Stimulated activated CD8-positive, alpha-beta memory T cell treated with anti-CD3 and anti-CD28 coated beads, Interleukin-4, amount 100 ng/mL, for 24 hours (primary cell): ENCODE data around the gene JDP2.
"Not testable (repeated sequence)": the region's sequence is repeated elsewhere in the genome, so short reads cannot be mapped to it uniquely, and the experiment has no call there.

Experiments
- DNase-seq: peaks from one replicate; pipeline ENCODE4 v3.0.0-alpha.2; 2020; ENCODE audit warnings: low read depth

Gene JDP2

DNA sequence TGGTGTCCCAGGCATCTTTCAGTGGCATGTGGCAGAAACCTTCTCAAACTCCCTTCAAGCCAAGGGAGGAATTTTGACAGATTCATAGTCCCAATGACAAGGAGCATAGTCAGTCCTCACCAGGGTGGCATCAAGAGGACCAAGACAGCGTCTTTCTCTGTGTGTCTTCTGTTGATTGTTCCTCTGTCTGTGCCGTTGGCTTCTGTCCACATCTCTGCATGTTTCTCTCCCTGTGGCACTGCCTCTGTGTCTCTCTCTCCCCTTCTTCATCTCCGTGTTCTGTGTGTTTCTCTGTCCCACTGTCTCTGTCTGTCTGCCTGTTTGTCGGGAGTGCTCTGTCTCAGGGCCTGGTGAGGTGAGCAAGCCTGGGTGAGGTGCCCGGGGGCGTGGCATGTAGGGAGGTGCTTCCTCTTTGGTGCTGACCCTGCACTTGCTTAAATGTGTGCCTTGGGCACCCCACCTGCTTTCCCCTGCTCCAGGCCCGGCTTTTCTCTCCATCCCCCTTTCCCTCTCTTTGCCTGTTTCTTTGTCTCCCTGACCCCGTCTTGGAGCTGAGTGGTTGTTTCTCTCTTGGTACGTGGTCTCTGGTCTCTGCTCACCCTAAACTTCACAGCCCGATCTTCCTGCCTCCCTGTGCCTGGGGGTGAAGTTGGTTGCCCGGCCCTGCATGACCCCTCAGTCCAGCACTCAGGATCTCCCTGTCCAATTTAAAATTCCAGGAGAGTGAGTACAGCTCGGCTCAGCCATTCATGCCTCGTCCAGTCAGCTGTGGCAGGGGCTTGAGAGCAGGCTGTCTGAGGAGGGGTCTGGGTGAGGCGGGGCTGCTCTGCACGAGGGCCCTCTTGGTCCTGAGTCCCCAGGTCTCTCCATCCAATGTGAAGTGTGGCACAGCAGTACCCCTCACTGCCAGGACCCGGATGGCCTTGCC lies 28.5 kb downstream of the JDP2 start:
- DNase-seq = no peak

DNA sequence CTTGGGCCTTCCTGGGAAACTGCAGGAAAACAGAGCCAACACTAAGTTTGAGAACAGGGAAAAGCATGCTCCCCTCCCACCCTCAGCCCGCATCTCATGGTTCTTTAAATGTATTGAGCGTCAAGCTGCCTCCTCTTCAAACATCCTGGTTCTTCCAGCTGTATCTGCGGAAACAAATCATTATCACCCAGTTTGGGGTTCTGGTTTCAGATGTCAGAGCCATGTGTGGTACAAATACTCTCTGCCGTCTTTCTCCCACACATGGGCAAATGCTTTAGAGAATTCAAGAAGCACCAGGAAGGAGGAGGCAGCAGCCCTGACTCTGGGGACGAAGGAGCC lies 29.1 kb downstream of the JDP2 start:
- no peak for DNase-seq

DNA sequence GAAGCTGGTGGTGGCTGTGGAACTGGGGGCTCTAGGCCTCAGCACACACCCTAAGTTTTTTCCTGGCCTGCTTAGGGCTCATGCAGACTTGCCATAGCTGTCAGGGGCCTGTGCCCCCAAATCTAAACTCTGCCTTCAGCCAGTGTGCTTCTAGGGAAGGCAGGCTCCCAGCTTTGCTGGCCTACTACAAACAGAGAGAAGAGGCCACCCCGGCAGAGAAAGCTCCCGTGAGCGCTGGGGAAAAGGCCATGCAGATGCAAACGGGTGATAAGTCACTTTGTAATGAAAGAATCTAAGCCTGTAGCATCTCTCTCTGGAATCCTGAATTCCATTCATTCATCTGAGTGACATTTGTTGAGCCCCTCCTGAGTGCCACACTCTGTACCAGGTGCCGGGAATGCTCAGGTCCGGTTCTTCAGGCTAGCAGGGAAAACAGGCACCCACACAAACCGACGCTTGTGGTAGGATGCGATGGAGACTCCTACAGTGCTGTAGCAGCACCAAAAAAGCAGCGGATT lies 29.9 kb downstream of the JDP2 start:
- no peak for DNase-seq

DNA sequence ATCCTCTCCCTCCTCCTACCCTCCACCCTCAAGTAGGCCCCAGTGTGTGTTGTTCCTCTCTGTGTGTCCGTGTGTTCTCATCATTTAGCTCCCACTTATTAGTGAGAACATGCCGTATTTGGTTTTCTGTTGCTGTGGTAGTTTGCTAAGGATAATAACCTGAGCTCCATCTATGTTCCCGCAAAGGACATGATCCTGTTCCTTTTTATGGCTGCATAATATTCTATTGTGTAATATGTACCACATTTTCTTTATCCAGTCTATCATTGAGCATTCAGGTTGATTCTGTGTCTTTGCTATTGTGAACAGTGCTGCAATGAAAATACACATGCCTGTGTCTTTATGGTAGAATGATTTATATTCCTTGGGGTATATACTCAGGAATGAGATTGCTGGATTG lies 30.5 kb downstream of the JDP2 start:
- no peak for DNase-seq

DNA sequence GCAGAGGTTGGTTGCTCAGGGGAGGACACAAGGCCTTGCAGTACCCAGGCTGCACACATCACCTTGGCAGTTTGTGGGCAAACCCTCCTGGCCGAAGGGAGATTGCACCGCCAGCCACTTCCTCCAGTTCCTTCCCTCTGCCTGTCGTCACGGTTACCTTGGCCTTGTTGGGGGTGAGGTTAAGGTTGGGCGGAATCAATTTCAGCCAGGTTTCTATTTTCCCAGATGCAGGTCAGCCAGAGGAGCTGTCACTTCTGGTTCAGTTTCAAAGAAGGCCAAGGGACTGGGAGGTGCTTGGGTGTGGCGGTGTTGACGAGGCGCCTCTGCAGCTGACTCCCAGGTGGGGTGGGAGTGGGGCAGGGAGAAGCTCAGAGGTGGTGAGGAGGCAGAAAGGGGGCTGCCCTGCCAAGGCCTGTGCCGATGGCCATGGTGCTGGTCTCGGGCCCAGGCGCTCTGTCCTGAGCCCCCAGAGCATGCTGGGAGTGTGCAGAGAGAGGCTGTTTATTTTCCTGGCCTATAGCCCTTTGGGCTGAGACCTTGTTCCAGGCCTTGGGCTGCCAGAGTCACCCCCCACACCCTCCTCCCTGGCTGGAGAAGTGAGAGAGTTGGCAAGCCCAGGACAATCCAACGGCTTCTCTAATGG lies 31.4 kb downstream of the JDP2 start:
- no peak for DNase-seq

DNA sequence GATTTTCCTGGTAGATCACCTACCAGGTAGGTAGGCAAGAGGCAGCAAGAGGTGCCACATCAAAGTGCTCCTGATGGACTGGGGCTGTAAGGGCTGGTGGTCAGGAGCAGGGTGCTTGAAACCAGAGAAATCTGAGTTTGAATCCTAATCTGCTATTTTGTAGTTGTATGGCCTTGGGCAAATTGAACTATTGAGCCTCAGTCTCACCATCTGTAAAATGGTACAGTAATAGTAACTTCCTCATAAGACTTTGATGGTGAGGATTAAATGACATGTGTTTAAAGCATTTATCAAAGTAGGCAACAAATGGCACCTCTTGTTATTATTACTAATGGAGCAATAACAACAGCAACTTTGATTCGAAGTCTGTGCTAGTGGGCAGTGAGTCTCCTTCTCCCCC lies 32.0 kb downstream of the JDP2 start:
- no peak for DNase-seq

DNA sequence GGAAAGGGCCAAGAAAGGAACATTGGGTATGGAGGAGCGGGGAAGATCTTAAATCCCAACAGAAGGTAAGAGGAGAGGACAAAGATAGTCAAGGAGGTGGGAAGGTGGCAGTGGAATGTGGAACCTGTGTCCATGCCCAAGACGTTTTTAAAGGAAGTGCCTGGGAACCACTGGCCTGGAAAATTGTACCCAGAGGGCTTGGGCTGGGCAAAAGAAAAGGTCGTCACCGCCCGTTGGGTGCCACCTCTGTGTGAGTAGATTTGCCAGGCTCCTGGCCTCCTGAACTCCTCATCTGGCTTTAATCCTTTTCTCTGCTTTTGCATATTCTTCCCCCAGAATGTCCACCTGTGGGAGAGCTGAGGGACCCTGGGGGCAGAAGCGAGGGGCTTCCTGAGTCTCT lies 32.6 kb downstream of the JDP2 start:
- no peak for DNase-seq

DNA sequence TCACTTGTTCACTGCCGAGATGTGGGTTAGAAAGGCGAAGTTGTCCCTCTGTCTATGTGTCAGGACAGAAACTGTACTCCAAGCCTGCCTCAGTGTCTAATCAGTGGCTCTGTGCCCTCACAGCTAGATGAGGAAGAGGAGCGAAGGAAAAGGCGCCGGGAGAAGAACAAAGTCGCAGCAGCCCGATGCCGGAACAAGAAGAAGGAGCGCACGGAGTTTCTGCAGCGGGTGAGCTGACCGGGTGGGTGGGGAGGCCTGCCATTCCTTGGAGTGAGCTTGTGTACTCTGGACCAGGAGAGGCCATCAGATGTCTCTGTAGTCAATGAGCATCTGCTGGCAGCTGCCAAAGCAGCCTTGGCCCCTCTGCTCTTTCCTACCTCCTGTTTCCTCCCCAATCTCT lies 33.5 kb downstream of the JDP2 start:
- no peak for DNase-seq

DNA sequence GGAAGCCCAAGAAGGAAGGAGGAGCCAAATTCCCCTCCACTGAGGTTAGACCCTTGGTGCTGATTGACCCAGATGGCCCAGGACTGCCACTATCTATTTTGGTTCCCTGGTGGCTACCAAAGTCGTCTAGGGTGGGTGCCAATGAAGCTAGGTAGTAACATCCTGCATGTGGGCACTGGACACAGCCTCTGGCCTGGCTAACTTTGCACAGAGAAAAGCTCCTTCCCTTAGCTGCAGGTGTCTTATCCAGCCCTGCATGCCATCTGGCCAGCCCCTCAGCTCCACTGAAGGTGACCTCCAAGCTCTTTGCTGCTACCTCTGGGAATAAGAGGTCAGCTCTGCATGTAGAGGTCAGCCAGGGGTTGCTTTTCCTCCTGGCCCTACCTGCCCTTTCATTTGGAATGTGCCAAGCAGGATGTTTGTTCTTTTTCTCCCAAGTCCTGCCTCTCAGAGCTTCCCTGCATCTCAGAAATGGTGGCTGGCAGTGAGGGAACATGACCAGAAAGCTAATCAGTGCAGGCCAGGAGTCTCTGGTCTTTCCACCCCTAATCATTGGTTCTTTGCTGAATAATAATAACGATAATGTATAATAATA lies 34.0 kb downstream of the JDP2 start:
- DNase-seq = no peak

DNA sequence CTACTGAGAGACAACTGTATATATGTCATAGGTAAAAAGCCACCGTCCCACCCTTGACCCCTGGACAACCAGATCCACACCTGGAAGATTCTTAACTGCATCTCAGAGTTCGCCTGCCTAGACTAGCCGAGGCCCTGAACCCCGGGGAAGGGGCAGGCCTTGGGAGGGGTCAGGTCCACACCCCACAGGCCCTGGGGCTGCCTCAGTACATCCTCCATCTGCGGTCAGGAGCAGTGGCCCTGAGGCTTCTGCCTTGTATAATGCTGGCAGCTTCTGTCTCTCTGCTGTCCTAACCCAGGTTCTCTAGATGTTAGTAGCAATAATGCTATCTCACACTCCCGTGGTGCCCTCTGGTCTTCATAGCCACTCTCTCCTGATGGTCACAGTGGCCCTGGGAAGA lies 36.8 kb downstream of the JDP2 start:
- DNase-seq = no peak

DNA sequence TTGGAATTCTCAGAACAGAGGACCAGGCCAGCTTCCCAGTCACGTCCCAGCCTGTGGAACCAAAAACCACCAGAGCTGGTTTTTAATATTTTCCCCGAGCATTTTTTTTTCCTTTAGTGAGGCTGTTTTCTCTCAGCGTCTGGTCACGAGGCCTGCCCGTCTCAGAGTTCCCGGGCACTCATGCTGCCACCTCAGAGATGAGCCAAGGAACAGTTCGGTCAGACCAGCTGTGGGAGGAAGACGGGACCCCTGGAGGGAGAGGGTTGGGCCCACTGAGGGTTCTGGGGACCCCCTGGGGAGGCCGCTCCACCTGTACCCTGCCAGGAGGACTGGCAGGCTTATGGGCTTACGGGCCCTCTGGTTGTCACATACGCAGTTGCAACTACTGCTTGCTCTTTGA lies 39.9 kb downstream of the JDP2 start:
- no peak for DNase-seq

DNA sequence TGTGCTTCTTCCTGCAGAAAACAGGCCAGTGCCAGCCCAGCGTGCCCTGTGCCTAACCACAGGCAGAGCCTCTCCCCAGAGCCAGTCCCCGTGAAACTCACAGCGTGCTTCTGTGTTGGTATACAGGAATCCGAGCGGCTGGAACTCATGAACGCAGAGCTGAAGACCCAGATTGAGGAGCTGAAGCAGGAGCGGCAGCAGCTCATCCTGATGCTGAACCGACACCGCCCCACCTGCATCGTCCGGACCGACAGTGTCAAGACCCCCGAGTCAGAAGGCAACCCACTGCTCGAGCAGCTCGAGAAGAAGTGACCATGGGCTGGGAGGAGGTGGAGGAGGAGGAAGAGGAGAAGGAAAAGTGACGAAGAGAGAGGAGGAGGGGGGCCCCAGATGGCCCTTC lies 41.3 kb downstream of the JDP2 start:
- no peak for DNase-seq

DNA sequence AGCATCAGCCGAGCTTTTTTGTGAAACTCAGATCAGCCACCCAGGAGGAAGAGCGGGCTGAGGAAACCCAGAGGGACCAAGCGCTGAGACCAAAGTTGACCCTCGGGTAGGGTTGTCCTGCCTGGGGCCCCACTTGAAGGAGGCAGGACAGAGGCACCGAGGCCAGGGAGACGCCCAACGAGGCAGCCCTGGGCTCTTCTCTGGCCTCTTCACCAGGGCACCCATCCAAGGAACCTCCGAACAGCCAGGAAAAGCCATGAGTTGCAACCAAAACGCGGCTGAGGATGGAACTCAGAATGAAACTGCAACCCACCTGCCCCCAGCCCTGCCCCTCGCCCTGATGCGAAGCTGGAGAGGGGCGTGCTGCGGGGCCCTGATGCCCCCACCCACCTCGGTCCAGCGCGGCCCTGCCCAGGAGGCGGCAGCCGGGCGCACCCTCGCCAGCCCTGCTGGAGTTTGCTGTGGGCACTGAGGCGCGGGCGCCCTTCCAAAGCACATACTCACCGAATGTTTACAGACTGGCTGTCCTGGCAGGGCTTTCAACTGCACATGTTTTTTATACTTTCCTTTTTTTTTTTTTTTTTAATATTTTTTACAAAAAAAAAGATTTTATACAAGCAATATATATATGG lies 41.9 kb downstream of the JDP2 start:
- DNase-seq = no peak

DNA sequence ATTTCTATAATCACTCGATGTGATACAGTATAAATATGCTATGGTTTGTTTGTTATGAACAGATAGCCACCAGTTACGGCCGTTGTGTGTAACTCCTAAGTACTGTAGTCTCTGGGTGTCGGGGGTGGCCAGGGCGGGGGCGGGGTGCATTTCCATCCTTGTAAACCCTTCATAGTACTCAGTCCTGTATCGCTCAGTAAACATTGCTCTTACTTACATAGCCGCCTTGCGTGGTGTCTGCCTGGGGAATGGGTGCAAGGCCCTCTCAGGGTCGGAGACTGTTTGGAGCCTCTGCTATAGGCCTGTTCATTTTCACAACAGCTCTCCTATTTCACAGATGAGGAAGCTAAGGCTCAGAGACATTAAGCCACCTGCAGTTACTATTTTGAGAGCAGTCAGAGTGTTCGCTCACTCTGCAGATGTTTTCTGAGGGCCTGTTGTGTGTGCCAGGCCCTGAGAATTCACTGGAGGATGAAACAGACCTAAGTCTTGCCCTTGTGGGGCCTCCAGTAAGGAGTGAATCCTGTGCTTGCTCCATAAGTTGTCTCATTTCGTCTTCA lies 42.5 kb downstream of the JDP2 start:
- DNase-seq = no peak

DNA sequence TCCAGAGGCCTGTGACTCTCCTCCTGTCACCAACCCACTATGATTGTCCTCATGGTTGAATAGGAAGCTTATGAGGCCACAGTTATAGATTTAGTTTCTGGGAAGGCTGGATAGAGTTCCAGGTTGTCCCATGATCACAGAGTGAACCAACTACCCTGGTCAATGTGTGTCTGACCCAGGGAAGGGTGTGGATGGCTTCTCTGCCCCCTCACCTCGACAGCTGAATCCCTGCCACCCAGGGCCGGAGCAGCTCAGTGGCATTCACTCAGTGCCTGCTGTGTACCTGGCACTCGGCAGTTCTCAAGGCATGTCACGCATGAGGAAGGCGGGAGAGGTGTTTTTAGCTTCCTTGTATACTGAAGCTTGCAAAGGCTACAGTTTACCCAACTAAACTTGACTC lies 43.2 kb downstream of the JDP2 start:
- no peak for DNase-seq

DNA sequence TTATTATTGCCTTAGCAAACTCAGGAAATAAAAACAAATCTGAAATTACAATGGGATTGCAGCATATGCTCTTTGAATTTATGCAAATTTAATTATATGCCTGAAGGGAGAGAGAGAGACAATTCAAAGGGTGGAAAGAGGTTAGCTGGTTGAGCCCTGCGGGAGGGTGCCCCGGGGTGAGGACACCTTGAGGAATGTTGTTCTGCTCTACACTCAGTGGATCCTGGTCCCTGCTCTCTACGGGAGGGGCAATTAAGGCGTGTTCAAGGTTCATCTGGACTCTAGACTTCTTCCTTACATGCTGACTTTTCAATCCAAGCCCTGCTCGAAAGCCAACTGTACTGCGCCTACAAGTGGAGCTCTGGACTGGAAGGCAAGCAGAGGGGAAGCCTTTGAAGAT lies 46.3 kb downstream of the JDP2 start:
- not testable (repeated sequence) for DNase-seq

DNA sequence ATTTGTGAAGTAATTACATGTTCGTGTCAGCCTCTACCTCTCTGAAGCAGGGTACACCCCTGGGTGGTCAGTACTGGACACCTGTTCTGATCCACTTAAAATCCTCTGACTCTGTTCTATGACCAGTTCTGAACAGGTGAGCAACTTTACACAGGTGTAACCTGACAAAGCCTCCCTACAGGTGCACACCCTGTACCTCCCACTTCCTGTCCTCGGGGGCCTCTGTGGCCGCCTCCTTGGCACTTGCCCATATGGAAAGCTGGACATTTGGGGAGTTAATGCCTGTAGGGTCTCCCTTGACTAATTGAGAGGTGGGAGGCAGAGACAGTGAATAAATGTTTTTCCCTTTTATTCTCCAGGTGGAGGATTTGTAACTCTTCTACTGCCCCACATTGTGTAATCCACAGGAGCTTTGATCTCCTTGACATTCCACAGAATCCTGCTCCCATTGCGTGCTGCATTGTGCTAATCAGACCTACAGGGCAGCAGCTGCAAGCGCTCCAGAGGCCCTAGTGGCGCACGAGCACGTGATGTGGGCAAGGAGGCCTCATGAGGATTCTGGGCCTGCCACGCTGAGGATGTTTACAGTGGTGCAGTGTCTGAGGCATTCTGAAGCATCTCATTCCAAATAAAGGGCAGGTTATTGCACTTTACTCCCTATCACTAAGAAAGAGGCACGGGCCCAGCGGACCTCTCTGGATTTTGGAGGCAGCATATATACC lies 48.6 kb downstream of the JDP2 start:
- DNase-seq = no peak

DNA sequence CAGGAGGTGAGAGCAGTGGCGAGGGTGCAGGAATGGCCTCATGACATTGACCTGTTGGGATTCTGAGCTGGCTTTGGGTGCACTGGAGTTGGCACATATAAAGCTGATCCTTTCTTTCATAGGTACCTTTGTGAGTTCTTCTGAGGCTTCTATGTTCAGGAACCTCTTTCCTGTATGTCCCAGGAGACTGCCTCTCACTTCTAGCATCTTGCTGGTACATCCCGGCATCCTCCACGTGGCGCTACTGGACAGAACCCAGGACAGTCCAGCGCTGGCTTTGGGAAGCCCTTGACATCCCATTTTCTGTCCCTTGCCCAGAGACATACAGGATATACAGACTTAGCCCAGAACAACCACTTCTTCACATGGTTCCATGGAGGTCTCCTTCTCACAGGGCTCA lies 50.1 kb downstream of the JDP2 start:
- DNase-seq = no peak

DNA sequence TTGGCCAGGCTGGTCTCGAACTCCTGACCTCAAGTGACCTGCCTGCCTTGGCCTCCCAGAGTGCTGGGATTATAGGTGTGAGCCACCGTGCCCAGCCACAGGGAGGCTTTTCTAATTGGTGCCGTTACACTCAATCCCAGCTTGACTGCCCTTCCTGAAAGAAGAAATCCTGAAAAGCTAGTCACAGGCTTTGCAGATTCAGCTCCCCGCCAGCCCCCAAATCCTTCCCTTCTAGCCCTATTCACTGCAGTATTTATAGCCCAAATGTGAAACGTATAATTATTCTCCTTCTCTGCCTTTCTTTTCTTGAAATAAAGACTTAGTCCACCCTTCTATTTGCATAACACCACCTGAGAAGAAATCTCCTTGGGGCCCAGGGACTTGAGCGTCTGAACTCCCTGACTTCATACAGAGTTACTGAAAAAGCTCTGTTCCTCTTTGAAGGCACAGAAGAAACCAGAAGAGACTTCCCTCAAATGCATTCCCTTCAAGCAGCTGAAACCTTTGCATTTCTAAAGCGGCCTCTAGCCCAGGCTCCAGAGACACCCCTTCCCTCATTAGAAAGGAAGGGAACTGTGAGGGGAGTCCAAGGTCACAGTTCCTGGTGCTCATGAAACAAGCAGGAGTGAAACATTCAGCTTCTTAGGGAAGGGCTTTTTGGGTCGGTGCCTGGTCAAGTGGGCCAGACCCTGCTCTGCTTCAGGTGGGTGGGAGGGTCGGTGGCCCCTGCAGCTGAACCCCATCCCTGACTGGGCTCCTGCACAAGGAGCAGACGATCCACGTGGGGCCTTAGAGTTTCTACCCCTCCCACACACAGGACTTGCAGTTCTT lies 52.2 kb downstream of the JDP2 start:
- no peak for DNase-seq

DNA sequence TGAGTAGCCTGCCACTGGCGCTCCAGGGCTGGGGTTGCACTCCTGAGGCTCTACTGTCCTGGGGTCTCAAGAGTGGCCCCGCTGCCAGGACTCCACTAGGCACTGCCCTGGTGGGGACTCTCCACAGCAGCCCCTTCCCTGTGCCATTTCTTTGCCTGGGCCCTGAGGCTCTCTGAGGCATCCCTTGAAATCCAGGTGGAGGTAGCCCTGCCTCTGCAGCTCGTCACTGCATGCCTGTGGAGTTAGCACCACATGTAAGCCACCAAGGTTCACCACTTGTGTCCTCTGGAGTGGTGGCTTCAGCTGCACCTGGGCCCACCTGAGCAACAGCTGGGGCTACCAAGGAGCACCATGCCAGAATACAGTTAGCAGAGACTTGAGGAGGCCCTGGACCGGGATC lies 54.5 kb downstream of the JDP2 start:
- no peak for DNase-seq
